Gastrocnemius medialis (tissue), 4 donors: ENCODE results near the gene FAM83G.

Experiments
- CTCF ChIP-seq, 5 experiments: fragments of 450-650 bp in 3 of 5; fragments of 200-600 bp in 2 of 5; sonication (generic) in 2 of 5; IDR thresholded peaks in 4 of 5; conservative IDR thresholded peaks in 1 of 5; 1 replicate in 4 of 5; 2 replicates in 1 of 5; pipeline ENCODE4 v1.5.1; 2016 to 2019; ENCODE audit warnings: antibody characterized with exemption in 5 of 5, mild to moderate bottlenecking in 3 of 5, moderate library complexity in 3 of 5
- POLR2A ChIP-seq, 2 donors: fragments of 450-650 bp; IDR thresholded peaks; one replicate each; pipeline ENCODE4 v1.6.1; 2017; ENCODE audit warnings: antibody characterized with exemption in 2 of 2, mild to moderate bottlenecking in 2 of 2, moderate library complexity in 2 of 2

- TF ChIP-seq POLR2A (IDR thresholded peaks at IDR 0.05): no peak
- no peak for TF ChIP-seq CTCF (IDR thresholded peaks at IDR 0.05 in 4 of 5, conservative IDR thresholded peaks at IDR 0.05 in 1 of 5)
These were observed 65.9 kb downstream of the FAM83G start for GRCh38 chr17:18938692-18939023.
